Endothelial cell (in vitro differentiated cells): ENCODE data around the gene PDE1A. TPM values are rescaled to one million over a fixed set of nuclear protein-coding genes. Genes with fewer than 3 reads are reported as not detected.

Experiments used
- DNase-seq: peaks from one replicate; pipeline ENCODE4 v3.0.0; 2021; ENCODE audit warnings: low spot score
- H3K27ac Mint-ChIP-seq: one replicate; pipeline ENCODE4 v1.8.0; 2021; ENCODE audit warnings: mixed read lengths, inconsistent platforms; ENCODE audit not compliant: unreplicated experiment
- H3K27me3 Mint-ChIP-seq: one replicate; pipeline ENCODE4 v1.8.0; 2021; ENCODE audit warnings: mild to moderate bottlenecking, moderate library complexity, mixed read lengths, inconsistent platforms; ENCODE audit not compliant: unreplicated experiment
- H3K36me3 Mint-ChIP-seq: one replicate; pipeline ENCODE4 v1.8.0; 2021; ENCODE audit warnings: mild to moderate bottlenecking, low read depth, mixed read lengths, inconsistent platforms; ENCODE audit not compliant: unreplicated experiment
- H3K4me1 Mint-ChIP-seq: one replicate; pipeline ENCODE4 v1.8.0; 2021; ENCODE audit warnings: mild to moderate bottlenecking, mixed read lengths, inconsistent platforms; ENCODE audit not compliant: unreplicated experiment
- H3K4me3 Mint-ChIP-seq: one replicate; pipeline ENCODE4 v1.8.0; 2021; ENCODE audit warnings: mild to moderate bottlenecking, mixed read lengths, inconsistent platforms; ENCODE audit not compliant: unreplicated experiment
- H3K9me3 Mint-ChIP-seq: one replicate; pipeline ENCODE4 v1.8.0; 2021; ENCODE audit warnings: mixed read lengths, inconsistent platforms; ENCODE audit not compliant: unreplicated experiment
- total RNA-seq: library from RNA; stranded (reverse); fragmentation: NEBNext Ultra II Directional; extraction: Animal tissue kit (Norgen Biotek cat#: 25700); gene quantifications from one replicate; pipeline ENCODE4 v1.2.1, GENCODE V29; 2021; ENCODE audit not compliant: unreplicated experiment
- TF ChIP-seq, protein P1 (sequence below): fragments of 200-600 bp; sonication (generic); IDR thresholded peaks from one replicate; pipeline ENCODE4 v1.5.0; 2021; ENCODE audit warnings: antibody characterized with exemption; ENCODE audit not compliant: unreplicated experiment

Gene PDE1A
- total RNA-seq, 1 donor from 2014 or later: 21.6 TPM

DNA sequence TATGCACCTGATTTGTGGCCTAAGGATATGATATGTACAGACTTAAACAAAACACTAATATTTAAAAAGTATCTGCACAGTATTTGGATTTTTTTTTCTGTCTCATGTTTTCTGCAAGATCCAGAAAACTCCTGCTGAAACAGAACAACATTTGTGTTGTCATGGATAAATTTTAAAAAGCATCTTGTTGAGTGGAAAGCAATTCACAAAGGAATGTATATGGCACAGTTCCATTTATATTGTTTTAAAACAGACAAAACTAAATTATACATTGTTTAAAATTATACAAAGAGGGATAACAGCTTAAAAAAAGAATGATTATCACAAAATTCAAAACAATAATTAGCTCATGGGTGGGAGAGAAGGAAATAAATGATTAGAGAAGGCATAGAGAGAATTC, 247.7 kb downstream of the PDE1A start:
- Mint-ChIP-seq H3K4me1 (no peaks in the 10 kb centered on the region), H3K27me3 (no peaks in the 10 kb centered on the region), H3K36me3 (peaks cover 6% of the 10 kb centered on the region), H3K4me3 (no peak overlapping the region), H3K27ac (no peak overlapping the region), H3K9me3 (no peaks in the 10 kb centered on the region)
- TF ChIP-seq, protein P1, sequence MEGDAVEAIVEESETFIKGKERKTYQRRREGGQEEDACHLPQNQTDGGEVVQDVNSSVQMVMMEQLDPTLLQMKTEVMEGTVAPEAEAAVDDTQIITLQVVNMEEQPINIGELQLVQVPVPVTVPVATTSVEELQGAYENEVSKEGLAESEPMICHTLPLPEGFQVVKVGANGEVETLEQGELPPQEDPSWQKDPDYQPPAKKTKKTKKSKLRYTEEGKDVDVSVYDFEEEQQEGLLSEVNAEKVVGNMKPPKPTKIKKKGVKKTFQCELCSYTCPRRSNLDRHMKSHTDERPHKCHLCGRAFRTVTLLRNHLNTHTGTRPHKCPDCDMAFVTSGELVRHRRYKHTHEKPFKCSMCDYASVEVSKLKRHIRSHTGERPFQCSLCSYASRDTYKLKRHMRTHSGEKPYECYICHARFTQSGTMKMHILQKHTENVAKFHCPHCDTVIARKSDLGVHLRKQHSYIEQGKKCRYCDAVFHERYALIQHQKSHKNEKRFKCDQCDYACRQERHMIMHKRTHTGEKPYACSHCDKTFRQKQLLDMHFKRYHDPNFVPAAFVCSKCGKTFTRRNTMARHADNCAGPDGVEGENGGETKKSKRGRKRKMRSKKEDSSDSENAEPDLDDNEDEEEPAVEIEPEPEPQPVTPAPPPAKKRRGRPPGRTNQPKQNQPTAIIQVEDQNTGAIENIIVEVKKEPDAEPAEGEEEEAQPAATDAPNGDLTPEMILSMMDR: no peak
- no peak for DNase-seq

DNA sequence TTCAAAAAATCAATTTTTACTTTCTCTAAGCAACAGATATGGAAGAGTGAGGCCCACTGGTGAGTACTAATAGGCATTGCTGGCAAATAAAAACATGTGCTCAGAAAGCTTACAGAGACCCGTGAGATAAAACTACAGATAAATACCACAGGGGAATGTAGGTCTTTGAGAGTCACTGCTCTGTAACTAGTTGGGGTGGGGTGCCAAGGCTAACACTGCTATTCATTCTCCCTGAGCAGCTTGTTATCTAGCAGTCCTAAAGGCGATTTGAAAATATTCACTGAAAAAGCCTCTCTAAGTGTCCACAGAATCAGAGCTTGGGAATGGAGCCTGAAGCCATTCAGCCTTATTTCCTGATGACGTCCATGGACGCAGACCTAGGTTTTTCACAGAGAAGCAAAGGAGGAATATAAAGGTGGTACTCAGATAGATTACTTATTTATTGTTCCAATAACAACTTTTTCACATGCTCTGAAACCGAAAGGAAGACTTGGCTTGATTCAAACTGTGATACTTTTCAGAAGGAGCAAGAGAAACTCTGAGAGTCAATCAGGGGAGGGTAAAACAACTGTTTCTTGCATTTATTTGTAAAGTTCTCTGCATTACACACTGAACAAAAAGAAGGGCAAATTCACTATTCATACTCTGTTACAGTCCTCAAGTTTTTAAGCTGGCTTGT, 252.8 kb downstream of the PDE1A start:
- Mint-ChIP-seq H3K9me3 (no peaks in the 10 kb centered on the region), H3K27ac (no peak overlapping the region), H3K36me3 (no peaks in the 10 kb centered on the region), H3K4me3 (no peak overlapping the region), H3K4me1 (peaks cover 7% of the 10 kb centered on the region), H3K27me3 (no peaks in the 10 kb centered on the region)
- TF ChIP-seq, protein P1: no peak
- DNase-seq: no peak

DNA sequence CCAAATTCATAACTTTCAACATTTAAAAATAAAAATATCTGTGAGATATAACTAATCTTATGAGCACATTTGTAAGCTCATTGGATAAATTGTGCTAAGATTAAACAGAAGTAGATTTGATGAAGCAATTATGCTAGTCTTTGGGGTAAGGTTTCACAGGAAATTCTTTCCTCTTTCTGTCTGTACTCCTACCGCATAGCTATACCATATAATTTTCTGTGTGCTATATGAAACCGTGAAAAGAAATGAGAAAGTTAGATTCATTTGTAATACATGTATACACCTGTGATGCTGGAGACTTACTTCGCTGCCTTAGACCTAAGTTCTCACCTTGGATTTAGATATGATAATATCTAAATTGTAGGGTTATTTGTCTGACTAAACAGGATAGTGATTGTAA, 256.5 kb downstream of the PDE1A start:
- Mint-ChIP-seq H3K36me3 (no peaks in the 10 kb centered on the region), H3K9me3 (no peaks in the 10 kb centered on the region), H3K27me3 (peaks cover 2% of the 10 kb centered on the region), H3K4me3 (no peak overlapping the region), H3K27ac (no peak overlapping the region), H3K4me1 (peaks cover 7% of the 10 kb centered on the region)
- DNase-seq: no peak
- TF ChIP-seq, protein P1: no peak

DNA sequence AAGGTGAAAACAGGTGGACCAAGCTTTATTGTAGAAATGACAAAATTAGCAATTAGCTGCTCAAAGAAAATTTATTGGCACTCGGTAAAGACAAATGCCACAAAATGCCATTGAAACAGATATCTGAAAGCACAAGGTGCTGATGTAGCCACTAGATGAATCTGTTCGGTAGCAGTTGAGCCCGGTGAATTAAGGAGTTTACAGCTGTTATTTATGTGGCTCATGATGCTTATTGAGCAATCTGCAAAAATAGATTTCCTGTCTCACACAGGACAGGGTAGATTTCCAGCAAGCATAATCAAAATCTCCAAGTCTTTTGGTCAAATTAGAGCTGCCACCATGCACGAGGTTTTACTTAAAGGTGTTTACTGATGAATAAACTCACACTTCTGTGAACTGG, 259.0 kb downstream of the PDE1A start:
- H3K4me1 Mint-ChIP-seq: peaks cover 3% of the 10 kb centered on the region
- no peak for DNase-seq
- H3K27me3 Mint-ChIP-seq: peaks cover 2% of the 10 kb centered on the region
- H3K9me3 Mint-ChIP-seq: no peaks in the 10 kb centered on the region
- TF ChIP-seq, protein P1: no peak
- H3K27ac Mint-ChIP-seq: no peak overlapping the region
- H3K36me3 Mint-ChIP-seq: no peaks in the 10 kb centered on the region
- H3K4me3 Mint-ChIP-seq: no peak overlapping the region

DNA sequence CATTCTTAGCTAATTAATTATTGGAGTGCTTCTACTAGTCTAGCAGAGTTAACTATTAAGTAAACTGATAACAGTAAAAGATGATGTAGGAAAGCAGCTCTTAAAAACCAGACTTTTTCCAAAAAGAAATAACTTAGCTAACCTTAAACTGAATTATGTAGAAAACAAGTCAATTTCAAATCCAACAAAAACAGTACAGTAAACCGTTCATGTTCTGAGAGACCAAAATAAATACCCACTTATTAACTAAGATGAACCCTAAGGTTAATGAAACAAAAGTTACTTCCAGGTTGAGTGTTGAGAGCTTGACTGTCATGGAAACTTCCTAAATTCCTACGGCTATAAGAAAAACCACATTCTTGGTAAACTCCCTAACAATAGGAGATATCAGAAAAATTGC, 260.0 kb downstream of the PDE1A start:
- Mint-ChIP-seq H3K4me3 (no peak overlapping the region), H3K27me3 (peaks cover 2% of the 10 kb centered on the region), H3K36me3 (no peaks in the 10 kb centered on the region), H3K27ac (no peak overlapping the region), H3K9me3 (no peaks in the 10 kb centered on the region), H3K4me1 (no peaks in the 10 kb centered on the region)
- TF ChIP-seq, protein P1: no peak
- DNase-seq: no peak
